PC-3 (cell line): ENCODE measurements around the gene KIAA1191. TPM values are rescaled to one million over a fixed set of nuclear protein-coding genes. Genes with fewer than 3 reads are reported as not detected.

ENCODE experiments used
- ATAC-seq: fragments of 200-7000 bp; cut with Tn5 transposase; 2 replicates; pipeline ENCODE4 v1.9.1; 2020; ENCODE audit warnings: mild to moderate bottlenecking, moderate library complexity
- BruUV-seq: library from RNA; stranded (reverse); fragments of 400-500 nt; replicated peaks from 2 replicates; lab custom pipeline; 2021; lab: Mats Ljungman, UMichigan
- CTCF ChIA-PET: fragments of 300-600 bp; sonication (Branson Sonifier 250); formaldehyde crosslinking; loops from one replicate; lab custom pipeline; 2022; ENCODE audit warnings: antibody characterized with exemption; lab: Charles Lee
- POLR2A ChIA-PET: fragments of 300-600 bp; sonication (Branson Sonifier 250); formaldehyde crosslinking; loops from one replicate; lab custom pipeline; 2022; ENCODE audit warnings: antibody characterized with exemption; ENCODE audit not compliant: unreplicated experiment; lab: Charles Lee
- DNase-seq: peaks from one replicate; pipeline ENCODE4 v3.0.0-alpha.2; 2015
- H2AFZ ChIP-seq: fragments of 300-600 bp; sonication (generic); 2 replicates; pipeline ENCODE4 v1.6.0; 2016; ENCODE audit warnings: antibody characterized with exemption, low read length
- H3F3A ChIP-seq: fragments of 300-600 bp; sonication (generic); one replicate; pipeline ENCODE4 v1.6.0; 2017; ENCODE audit warnings: antibody characterized with exemption, low read length, control low read depth, mild to moderate bottlenecking; ENCODE audit not compliant: unreplicated experiment
- H3K27ac ChIP-seq: fragments of 300-600 bp; sonication (generic); 2 replicates; pipeline ENCODE4 v1.5.1; 2016; ENCODE audit warnings: mild to moderate bottlenecking, low read length
- H3K27me3 ChIP-seq: fragments of 300-600 bp; sonication (generic); 2 replicates; pipeline ENCODE4 v1.6.1; 2016; ENCODE audit warnings: low read length, mixed read lengths
- H3K36me3 ChIP-seq: fragments of 300-600 bp; sonication (generic); 2 replicates; pipeline ENCODE4 v1.6.1; 2016; ENCODE audit warnings: low read depth, mixed run types, low read length, mixed read lengths
- H3K4me1 ChIP-seq: fragments of 300-600 bp; sonication (generic); 2 replicates; pipeline ENCODE4 v1.5.1; 2016; ENCODE audit warnings: low read length; ENCODE audit not compliant: insufficient read depth
- H3K4me2 ChIP-seq: fragments of 300-600 bp; sonication (generic); 2 replicates; pipeline ENCODE4 v1.6.0; 2016; ENCODE audit warnings: low read length
- H3K4me3 ChIP-seq: fragments of 300-600 bp; sonication (generic); 2 replicates; pipeline ENCODE4 v1.5.1; 2016; ENCODE audit warnings: mild to moderate bottlenecking, low read length, mixed read lengths
- H3K79me2 ChIP-seq: fragments of 300-600 bp; sonication (generic); 2 replicates; pipeline ENCODE4 v1.6.1; 2017; ENCODE audit warnings: low read length, mixed read lengths
- H3K9ac ChIP-seq: fragments of 300-600 bp; sonication (generic); 2 replicates; pipeline ENCODE4 v1.6.0; 2016; ENCODE audit warnings: mild to moderate bottlenecking, low read length
- H3K9me2 ChIP-seq: fragments of 300-600 bp; sonication (generic); replicated peaks from 2 replicates; pipeline ENCODE4 v1.6.1; 2016; ENCODE audit warnings: mixed run types, low read length, mixed read lengths
- H3K9me3 ChIP-seq: fragments of 300-600 bp; sonication (generic); 2 replicates; pipeline ENCODE4 v1.6.1; 2016; ENCODE audit warnings: low read length, mixed read lengths
- H4K20me1 ChIP-seq: fragments of 300-600 bp; sonication (generic); 2 replicates; pipeline ENCODE4 v1.6.1; 2016; ENCODE audit warnings: low read length, mixed read lengths
- CTCF ChIP-seq: fragments of 300-600 bp; sonication (generic); conservative IDR thresholded peaks from 2 replicates; pipeline ENCODE4 v1.5.1; 2017; ENCODE audit warnings: antibody characterized with exemption, low read depth, mild to moderate bottlenecking, low read length
- EZH2 ChIP-seq: fragments of 300-600 bp; sonication (generic); IDR thresholded peaks from one replicate; pipeline ENCODE4 v1.6.1; 2017; ENCODE audit warnings: antibody characterized with exemption, mild to moderate bottlenecking, low read length; ENCODE audit not compliant: unreplicated experiment
- EZH2phosphoT487 ChIP-seq: fragments of 300-600 bp; sonication (generic); IDR thresholded peaks from 2 replicates; pipeline ENCODE4 v1.6.1; 2018; ENCODE audit warnings: mild to moderate bottlenecking, antibody characterized with exemption, low read length, borderline replicate concordance
- intact Hi-C: fragments of 100-400 bp; cut with micrococcal nuclease; formaldehyde crosslinking; loops from 2 replicates; pipeline ENCODE4 v1.9.0; 2023
- total RNA-seq: library from RNA; depleted of rRNA; stranded (reverse); fragments of >200 nt; gene quantifications from 2 replicates; pipeline ENCODE4 v1.2.3, GENCODE V29; 2014

KIAA1191 gene
- total RNA-seq, 1 experiment from 2014 or later, result 81.1 TPM

DNA sequence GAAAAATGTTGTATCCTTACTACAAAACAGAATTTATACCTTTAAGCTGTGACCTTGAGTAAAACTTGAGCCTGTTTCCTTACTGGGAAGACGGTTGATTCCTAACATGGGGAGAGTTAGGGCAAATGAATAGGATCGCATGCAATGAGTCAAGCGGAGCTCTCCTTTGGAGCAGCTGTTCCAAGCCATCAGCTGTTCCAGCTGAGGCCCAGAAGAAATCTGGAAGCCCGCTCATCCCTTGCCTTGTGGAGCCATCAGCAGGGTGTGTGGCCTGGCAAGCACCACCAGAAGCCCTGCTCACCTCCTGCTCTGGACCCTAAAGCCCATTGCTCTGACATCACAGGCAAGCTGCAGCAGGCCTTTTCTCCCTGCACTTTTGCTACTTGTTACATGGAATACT, 8.0 kb downstream of the KIAA1191 start:
- Histone ChIP-seq H3K4me3 (no peak overlapping the region), H3K36me3 (peaks cover 53% of the 10 kb centered on the region), H3K4me2 (no peak overlapping the region), H3K79me2 (peaks cover 50% of the 10 kb centered on the region), H3K9me2 (no peaks in the 10 kb centered on the region), H3K27me3 (no peaks in the 10 kb centered on the region), H4K20me1 (no peaks in the 10 kb centered on the region), H3K9ac (no peak overlapping the region), H3K27ac (no peak overlapping the region), H3F3A (no peaks in the 10 kb centered on the region), H3K4me1 (no peaks in the 10 kb centered on the region), H2AFZ (no peak overlapping the region), H3K9me3 (no peaks in the 10 kb centered on the region)
- TF ChIP-seq EZH2, result no peak
- CTCF ChIA-PET, result no interaction called here
- intact Hi-C loops, result no loop called here
- BruUV-seq, result no TSS peak
- DNase-seq (no peak), ATAC-seq (no peak)
- POLR2A ChIA-PET, result no interaction called here

- Histone ChIP-seq H3K4me1 (no peaks in the 10 kb centered on the region), H4K20me1 (no peaks in the 10 kb centered on the region), H3K4me3 (no peak overlapping the region), H3K9ac (no peak overlapping the region), H3F3A (no peaks in the 10 kb centered on the region), H2AFZ (no peak overlapping the region), H3K9me3 (no peaks in the 10 kb centered on the region), H3K27me3 (no peaks in the 10 kb centered on the region), H3K79me2 (peaks cover 39% of the 10 kb centered on the region), H3K9me2 (no peaks in the 10 kb centered on the region), H3K4me2 (no peak overlapping the region), H3K36me3 (peaks cover 57% of the 10 kb centered on the region), H3K27ac (no peak overlapping the region)
- DNase-seq (no peak), ATAC-seq (no peak; the same call in 1 of the 2 replicates)
- ChIA-PET CTCF (interaction anchor here (0.5 kb wide), 1 partner anchor 237 kb away, joined by 3 read pairs; no protein-coding TSS in a partner anchor), POLR2A (interaction anchor here (0.7 kb wide), 1 partner anchor 10 kb away, joined by 4 read pairs; no protein-coding TSS in a partner anchor)
- BruUV-seq, result no TSS peak
- TF ChIP-seq EZH2phosphoT487 (no peak), EZH2 (no peak), CTCF (no peak)
- intact Hi-C loops, result no loop called here
These were observed 9.3 kb downstream of the KIAA1191 start for GRCh38 chr5:176352116-176352878.

DNA sequence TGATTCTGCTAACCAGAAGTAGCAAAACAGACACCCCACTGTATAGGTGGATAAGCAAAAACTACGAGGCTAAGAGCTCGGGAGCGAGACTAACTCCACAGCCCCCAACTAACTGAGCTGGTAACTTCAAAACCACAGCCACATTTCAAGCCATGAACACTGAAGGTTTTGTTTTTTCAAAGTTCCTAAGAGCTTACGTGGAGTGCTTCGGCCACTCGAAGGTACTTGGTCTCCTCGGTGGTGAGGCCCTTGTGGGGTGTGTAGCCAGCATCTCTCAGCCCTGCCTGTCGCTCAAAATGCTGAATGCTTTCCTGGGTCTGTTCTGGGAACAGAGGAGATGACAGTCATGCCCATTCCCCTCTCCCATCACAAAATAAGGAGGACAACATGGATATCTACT, 11.1 kb downstream of the KIAA1191 start:
- Histone ChIP-seq H3K9ac (no peak overlapping the region), H2AFZ (no peak overlapping the region), H3K4me2 (no peak overlapping the region), H3K9me3 (no peaks in the 10 kb centered on the region), H4K20me1 (no peaks in the 10 kb centered on the region), H3K79me2 (peaks cover 21% of the 10 kb centered on the region), H3K27me3 (no peaks in the 10 kb centered on the region), H3K9me2 (no peaks in the 10 kb centered on the region), H3K4me1 (no peaks in the 10 kb centered on the region), H3K4me3 (no peak overlapping the region), H3K27ac (no peak overlapping the region), H3K36me3 (peaks cover 69% of the 10 kb centered on the region), H3F3A (no peaks in the 10 kb centered on the region)
- no TSS peak for BruUV-seq
- TF ChIP-seq CTCF (no peak), EZH2phosphoT487 (no peak), EZH2 (no peak)
- no peak for DNase-seq
- POLR2A ChIA-PET, result no interaction called here
- CTCF ChIA-PET, result no interaction called here
- intact Hi-C loops, result no loop called here
- ATAC-seq, result no peak
